ENCODE data around the gene ITSN1.
"Not testable (repeated sequence)": the region's sequence is repeated elsewhere in the genome, so short reads cannot be mapped to it uniquely, and the experiment has no call there.

Gene ITSN1

GRCh38 chr21:33650929-33651509, 8.7 kb downstream of the ITSN1 start:
- DNase-seq (ENCODE audit: low read depth in 2 of 2), result no peak

- DNase-seq (ENCODE audit: low read depth in 2 of 2), result no peak
These were observed 9.8 kb downstream of the ITSN1 start for GRCh38 chr21:33651965-33652680.

DNA sequence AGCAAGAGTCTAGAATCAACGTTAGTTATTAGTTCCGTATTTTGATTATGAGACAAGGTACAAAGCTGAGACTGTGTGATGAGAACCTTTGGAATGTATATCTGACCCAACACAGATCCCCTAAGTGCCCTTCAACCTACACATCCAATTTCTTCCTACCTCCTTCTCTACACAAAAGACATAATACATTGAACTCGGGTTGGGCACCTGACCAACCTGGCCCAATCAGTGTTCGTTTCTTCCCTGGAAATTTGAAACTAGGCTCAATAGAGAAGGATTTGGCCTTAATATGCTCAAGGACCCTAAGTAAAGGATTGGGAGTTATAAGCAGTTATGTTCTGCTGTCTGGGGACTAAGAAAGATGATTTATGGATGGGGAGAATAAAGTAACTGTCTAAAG, 12.1 kb downstream of the ITSN1 start:
- no peak for DNase-seq (ENCODE audit: low read depth in 2 of 2)

- DNase-seq (ENCODE audit: low read depth in 2 of 2), result no peak
These were observed 13.4 kb downstream of the ITSN1 start for GRCh38 chr21:33655588-33656221.

DNA sequence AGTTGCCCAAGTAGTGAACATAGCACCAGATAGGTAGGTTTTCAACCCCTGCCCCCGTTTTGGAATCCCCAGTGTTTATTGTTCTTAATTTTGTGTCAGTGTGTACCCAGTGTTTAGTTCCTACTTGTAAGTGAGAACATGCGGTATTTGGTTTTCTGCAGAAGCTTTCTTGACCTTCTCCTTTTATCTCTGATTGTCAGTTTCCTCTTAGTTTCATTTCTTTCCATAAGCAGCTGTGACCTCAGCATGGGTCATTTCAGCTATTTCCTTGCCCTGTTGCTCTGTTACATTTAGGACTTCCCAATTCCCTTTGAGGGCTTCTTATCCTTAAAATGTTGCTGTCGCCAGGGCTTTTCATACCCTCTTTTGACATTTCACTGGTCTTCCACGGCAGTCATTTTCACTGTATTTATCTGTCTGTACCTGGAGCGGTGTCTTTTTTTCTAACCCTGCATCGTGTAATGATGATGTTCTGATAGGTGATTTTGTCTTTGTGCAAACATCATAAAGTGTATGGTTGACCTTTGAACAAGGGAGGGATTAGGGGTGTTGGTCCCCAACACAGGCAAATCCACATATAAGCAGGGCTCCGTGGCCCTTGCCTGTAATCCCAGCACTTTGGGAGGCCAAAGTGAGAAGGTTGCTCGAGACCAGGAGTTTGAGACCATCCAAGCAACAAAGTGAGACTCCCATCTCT, 15.0 kb downstream of the ITSN1 start:
- DNase-seq (ENCODE audit: low read depth in 2 of 2), result no peak

DNA sequence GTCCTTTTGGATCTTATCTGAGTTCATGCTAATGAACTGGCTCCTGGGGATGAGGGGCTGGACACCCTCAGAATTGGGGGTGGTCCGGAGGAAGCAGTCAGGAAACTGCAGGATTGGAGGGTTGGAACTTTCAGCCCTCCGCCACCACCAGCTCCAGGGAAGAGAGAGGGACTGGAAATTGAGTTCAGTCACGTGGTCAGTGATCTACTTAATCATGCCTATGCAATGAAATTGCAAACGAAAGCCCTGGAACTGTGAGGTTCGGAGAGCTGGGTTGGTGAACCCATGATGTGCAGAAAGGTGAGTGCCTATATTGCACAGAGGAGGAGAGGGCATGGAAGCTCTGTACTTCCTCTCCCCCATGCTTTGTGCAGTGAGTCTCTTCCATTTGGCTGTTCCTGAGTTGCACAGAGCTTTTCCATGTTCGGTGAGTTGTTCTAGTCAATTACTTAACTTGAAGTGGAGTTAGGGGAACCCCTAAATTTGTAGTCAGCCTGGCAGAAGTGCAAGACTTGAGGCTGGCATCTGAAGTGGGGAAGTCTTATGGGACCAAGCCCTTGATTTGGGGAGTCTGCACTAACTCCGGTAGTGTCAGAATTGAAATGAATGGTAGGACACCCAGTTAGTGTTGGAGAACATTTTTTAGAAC, 16.7 kb downstream of the ITSN1 start:
- DNase-seq (ENCODE audit: low read depth in 2 of 2), result no peak

DNA sequence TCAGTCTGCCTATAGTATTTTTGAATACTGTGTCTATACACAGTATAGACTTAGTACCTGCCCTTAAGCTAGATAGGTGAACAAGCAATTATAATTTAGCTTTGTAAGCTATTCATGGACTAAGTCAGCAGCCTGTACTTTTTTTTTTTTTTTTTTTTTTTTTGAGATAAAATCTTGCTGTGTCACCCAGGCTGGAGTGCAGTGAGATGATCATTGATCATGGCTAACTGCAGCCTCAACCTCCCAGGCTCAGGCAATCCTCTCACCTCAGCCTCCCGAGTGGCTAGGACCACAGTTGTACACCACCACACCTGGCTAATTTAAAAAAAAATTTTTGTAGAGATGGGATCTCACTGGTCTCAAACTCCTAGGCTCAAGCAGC, 17.3 kb downstream of the ITSN1 start:
- no peak for DNase-seq (ENCODE audit: low read depth in 2 of 2)

- DNase-seq (ENCODE audit: low read depth in 2 of 2), result no peak
These were observed 18.1 kb downstream of the ITSN1 start for GRCh38 chr21:33660406-33660805.

DNA sequence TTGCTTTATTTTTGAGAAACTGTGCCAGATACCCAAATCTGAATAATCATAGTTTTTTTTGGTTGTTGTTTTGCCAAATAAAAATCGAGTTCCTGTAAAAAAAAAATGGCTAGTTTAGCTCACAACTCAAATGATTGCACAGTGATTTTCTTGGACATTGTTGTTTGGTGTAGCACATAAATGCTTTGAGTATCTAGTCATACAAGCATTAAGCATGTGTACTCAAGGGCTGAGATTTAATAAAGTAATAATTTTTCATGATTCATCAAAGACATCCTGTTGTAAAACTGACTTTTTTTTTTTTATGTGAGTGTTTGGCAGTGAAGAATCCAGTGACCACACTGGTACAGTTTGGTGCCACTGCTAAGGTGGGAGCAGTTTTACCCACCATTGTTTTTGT, 18.8 kb downstream of the ITSN1 start:
- no peak for DNase-seq (ENCODE audit: low read depth in 2 of 2)

DNA sequence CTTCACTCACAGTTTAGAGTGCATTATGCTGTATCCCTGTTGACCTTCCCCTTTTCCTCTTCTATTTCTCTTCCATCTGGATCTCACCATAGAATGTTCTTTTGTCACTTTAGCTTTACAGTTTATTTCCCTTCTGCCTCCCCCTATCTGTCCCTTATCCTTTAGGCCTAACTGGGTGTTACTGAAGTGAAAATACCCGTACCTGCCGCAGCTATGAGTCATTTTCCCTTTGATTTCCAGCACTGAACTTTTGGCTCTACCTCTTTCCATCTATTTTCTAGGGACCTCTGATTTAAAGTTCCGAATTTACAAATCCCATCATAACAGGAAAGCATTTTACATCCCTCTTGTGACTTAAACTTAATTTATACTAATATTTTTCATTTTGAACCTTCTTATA, 19.7 kb downstream of the ITSN1 start:
- DNase-seq (ENCODE audit: low read depth in 2 of 2), result no peak

DNA sequence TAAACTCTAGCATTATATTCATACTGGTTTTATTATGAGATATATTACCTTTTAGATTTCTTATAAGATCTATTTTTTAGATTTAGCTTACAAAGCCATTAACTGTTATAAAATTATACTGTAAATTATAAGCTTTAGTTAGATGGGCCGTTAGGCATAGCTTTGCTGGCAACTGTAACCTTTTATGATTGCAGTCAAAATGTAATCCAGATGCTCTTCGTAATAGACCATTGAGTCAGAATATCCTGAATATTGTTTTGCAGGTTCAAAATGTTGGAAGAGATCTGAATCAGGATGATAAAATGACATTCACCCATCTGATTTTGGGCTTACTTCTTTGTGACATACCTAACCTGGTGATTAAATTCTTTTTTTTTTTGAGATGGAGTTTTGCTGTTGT, 20.9 kb downstream of the ITSN1 start:
- DNase-seq (ENCODE audit: low read depth in 2 of 2), result no peak

DNA sequence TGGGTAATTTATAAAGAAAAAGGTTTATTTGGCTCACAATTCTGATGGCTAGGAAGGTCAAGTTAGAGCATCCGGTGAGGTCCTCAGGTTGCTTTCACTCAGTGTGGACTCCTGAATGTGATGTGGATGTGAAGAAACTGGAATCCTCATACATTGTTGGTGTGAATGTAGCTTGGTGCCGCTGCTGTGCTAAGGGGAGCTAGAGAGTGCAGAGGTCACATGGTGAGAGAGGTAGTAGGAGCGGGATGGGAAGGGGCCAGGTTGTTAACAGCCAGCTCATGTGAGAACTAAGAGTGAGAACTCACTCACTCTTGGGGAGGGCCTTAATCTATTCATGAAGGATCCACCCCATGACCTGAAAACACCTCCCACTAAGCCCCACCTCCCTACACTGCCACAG, 21.8 kb downstream of the ITSN1 start:
- DNase-seq (ENCODE audit: low read depth in 2 of 2), result no peak

GRCh38 chr21:33666153-33666552, 23.9 kb downstream of the ITSN1 start:
- DNase-seq (ENCODE audit: low read depth in 2 of 2), result no peak

- no peak for DNase-seq (ENCODE audit: low read depth in 2 of 2)
These were observed 25.3 kb downstream of the ITSN1 start for GRCh38 chr21:33667636-33668035.

- no peak for DNase-seq (ENCODE audit: low read depth in 2 of 2)
These were observed 25.9 kb downstream of the ITSN1 start for GRCh38 chr21:33668180-33668579.

DNA sequence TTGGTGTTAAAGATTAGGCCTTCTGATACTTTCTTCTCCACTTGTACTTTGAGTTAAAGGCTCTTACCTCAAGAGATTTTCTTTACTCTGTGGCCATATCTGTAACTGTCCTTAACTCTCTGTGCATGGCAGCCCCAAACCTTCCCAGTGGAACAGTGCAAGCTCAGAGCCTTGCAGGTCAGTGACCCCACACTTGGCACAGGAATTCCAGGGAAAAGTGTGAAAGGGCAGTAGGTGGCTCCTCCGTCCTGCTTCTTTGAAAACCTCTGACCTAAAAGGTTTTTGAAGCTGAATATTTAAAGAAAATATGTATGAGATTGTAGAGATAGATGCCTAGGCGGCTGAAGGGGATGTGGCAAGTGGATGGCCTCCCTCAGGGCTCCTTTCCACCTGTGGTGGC, 26.3 kb downstream of the ITSN1 start:
- no peak for DNase-seq (ENCODE audit: low read depth in 2 of 2)

- no peak for DNase-seq (ENCODE audit: low read depth in 2 of 2)
These were observed 28.0 kb downstream of the ITSN1 start for GRCh38 chr21:33670076-33670978.

- DNase-seq (ENCODE audit: low read depth in 2 of 2), result no peak
These were observed 31.2 kb downstream of the ITSN1 start for GRCh38 chr21:33673473-33673872.

- no peak for DNase-seq (ENCODE audit: low read depth in 2 of 2)
These were observed 31.9 kb downstream of the ITSN1 start for GRCh38 chr21:33674226-33674625.

DNA sequence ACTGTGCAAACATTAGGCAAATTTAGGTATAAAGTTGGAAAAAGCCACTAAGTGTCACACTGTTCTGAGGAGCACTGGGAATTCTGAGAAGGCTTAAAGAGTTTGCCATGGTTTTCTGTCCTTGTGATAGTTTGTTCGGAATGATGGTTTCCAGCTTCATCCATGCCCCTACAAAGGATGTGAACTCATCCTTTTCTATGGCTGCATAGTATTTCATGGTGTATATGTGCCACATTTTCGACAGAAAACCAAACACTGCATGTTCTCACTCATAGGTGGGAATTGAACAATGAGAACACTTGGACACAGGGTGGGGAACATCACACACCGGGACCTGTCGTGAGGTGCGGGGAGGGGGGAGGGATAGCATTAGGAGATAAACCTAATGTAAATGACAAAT, 34.4 kb downstream of the ITSN1 start:
- not testable (repeated sequence) for DNase-seq (ENCODE audit: low read depth in 2 of 2)

DNA sequence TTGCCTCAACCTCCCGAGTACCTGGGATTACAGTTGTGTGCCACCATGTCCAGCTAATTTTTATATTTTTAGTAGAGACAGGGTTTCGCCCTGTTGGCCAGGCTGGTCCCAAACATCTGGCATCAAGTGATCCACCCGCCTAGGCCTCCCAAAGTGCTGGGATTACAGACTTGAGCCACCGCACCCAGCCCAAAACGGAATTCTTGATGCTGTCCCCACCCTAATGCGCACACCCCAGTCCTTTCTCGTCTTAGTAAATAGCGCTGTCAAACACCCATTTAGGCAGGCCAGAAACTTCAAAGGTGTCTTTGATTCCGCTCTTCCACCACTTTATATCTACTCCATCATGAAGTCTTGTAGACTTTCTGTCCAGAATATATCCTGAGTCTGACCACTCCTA, 35.1 kb downstream of the ITSN1 start:
- DNase-seq (ENCODE audit: low read depth in 2 of 2), result no peak
